ENCODE results near the gene DOP1A. TPM values are rescaled to one million over a fixed set of nuclear protein-coding genes. Genes with fewer than 3 reads are reported as not detected.
A peak's percentile ranks its signal among the peaks of the same experiment; 100 is the strongest.

Gene DOP1A, protein sequence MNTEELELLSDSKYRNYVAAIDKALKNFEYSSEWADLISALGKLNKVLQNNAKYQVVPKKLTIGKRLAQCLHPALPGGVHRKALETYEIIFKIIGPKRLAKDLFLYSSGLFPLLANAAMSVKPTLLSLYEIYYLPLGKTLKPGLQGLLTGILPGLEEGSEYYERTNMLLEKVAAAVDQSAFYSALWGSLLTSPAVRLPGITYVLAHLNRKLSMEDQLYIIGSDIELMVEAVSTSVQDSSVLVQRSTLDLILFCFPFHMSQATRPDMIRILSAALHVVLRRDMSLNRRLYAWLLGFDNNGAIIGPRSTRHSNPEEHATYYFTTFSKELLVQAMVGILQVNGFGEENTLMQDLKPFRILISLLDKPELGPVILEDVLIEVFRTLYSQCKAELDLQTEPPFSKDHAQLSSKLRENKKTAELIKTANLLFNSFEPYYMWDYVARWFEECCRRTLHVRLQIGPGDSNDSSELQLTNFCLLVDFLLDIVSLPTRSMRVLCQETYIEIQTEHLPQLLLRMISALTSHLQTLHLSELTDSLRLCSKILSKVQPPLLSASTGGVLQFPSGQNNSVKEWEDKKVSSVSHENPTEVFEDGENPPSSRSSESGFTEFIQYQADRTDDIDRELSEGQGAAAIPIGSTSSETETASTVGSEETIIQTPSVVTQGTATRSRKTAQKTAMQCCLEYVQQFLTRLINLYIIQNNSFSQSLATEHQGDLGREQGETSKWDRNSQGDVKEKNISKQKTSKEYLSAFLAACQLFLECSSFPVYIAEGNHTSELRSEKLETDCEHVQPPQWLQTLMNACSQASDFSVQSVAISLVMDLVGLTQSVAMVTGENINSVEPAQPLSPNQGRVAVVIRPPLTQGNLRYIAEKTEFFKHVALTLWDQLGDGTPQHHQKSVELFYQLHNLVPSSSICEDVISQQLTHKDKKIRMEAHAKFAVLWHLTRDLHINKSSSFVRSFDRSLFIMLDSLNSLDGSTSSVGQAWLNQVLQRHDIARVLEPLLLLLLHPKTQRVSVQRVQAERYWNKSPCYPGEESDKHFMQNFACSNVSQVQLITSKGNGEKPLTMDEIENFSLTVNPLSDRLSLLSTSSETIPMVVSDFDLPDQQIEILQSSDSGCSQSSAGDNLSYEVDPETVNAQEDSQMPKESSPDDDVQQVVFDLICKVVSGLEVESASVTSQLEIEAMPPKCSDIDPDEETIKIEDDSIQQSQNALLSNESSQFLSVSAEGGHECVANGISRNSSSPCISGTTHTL (N-terminal part only)
- total RNA-seq, result 10 to 100 TPM; 32.8 to 48.1 (median 36.0) TPM

GRCh38 chr6:83067448-83068439, at the start of gene DOP1A:
Gene DOP1A (plus strand): TSS chr6:83067671. CDS start chr6:83096978, 29,307 bp downstream.
- no peaks in the 10 kb centered on the region for H3K27me3 ChIP-seq
- H3K4me3 ChIP-seq, result peak within 1 kb of the TSS; percentile 61 to 85
- no peaks in the 10 kb centered on the region for H3K36me3 ChIP-seq
- H3K27ac ChIP-seq, result peak within 1 kb of the TSS; percentile 63 to 97 (median 91)
- TF ChIP-seq POLR2AphosphoS5 (IDR thresholded peaks at IDR 0.05) (peak; percentile 70), EP300 (IDR thresholded peaks at IDR 0.05) (no peak), POLR2A (IDR thresholded peaks at IDR 0.05) (peak; percentile 32 to 54)
- TF ChIP-seq, protein P1, sequence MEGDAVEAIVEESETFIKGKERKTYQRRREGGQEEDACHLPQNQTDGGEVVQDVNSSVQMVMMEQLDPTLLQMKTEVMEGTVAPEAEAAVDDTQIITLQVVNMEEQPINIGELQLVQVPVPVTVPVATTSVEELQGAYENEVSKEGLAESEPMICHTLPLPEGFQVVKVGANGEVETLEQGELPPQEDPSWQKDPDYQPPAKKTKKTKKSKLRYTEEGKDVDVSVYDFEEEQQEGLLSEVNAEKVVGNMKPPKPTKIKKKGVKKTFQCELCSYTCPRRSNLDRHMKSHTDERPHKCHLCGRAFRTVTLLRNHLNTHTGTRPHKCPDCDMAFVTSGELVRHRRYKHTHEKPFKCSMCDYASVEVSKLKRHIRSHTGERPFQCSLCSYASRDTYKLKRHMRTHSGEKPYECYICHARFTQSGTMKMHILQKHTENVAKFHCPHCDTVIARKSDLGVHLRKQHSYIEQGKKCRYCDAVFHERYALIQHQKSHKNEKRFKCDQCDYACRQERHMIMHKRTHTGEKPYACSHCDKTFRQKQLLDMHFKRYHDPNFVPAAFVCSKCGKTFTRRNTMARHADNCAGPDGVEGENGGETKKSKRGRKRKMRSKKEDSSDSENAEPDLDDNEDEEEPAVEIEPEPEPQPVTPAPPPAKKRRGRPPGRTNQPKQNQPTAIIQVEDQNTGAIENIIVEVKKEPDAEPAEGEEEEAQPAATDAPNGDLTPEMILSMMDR (IDR thresholded peaks at IDR 0.05), result peak; percentile 90 to 99 (median 93)
- WGBS, 2 donors (ENCODE audit: low coverage in 1 of 2), result 0% methylated on average over 8 to 20 of the region's 78 CpGs
- ATAC-seq, result peak; percentile 94
- H3K9me3 ChIP-seq, result no peaks in the 10 kb centered on the region
- peaks cover 13 to 67% (median 13%) of the 10 kb centered on the region in 3 donors for H3K4me1 ChIP-seq

DNA sequence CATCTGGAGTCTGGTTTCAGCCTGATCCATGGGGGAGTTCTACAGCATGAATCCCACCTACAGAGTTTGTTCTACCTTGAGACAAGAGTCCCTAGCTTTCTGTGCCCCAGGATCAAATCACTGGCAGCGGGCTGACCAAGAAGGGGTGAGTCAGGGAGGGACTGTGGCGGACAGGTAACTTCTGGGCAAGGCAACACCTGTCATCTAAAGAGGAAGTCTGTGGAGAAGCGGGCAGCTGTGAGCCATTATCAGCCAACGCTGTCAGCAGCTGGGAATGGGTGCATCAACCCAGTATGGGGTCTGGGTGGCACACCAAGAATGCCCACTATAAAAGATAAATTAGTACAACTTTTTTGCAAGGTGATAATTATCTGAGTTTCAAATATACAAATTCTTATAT, 47.7 kb upstream of the DOP1A start:
- peaks cover 0 to 55% of the 10 kb centered on the region in 2 donors for H3K36me3 ChIP-seq

GRCh38 chr6:83031689-83032088, 35.8 kb upstream of the DOP1A start:
- no peak for ATAC-seq
- TF ChIP-seq, protein P1 (IDR thresholded peaks at IDR 0.05), result no peak
- TF ChIP-seq POLR2A (IDR thresholded peaks at IDR 0.05) (no peak), POLR2AphosphoS5 (IDR thresholded peaks at IDR 0.05) (no peak), EP300 (IDR thresholded peaks at IDR 0.05) (no peak)
- 100% methylated on average over 1 of the region's 6 CpGs; no CpG with 5 or more reads in 1 of the 2 donors for WGBS, 2 donors (ENCODE audit: low coverage in 1 of 2)
- Histone ChIP-seq H3K36me3 (peaks cover 0 to 21% of the 10 kb centered on the region in 2 donors), H3K4me3 (no peak overlapping the region), H3K4me1 (no peaks in the 10 kb centered on the region), H3K27me3 (no peaks in the 10 kb centered on the region), H3K9me3 (peaks cover 0 to 10% (median 0%) of the 10 kb centered on the region in 3 donors), H3K27ac (no peak overlapping the region)

More for the DNA sequence above, 47.7 kb upstream of the DOP1A start:
- ATAC-seq, result no peak
- Histone ChIP-seq H3K4me3 (no peak overlapping the region), H3K27ac (no peak overlapping the region), H3K9me3 (peaks cover 0 to 10% (median 0%) of the 10 kb centered on the region in 3 donors), H3K27me3 (no peaks in the 10 kb centered on the region), H3K4me1 (no peaks in the 10 kb centered on the region)
- TF ChIP-seq POLR2AphosphoS5 (IDR thresholded peaks at IDR 0.05) (no peak), EP300 (IDR thresholded peaks at IDR 0.05) (no peak), POLR2A (IDR thresholded peaks at IDR 0.05) (no peak)
- TF ChIP-seq, protein P1 (IDR thresholded peaks at IDR 0.05), result no peak
- 94 to 100% methylated on average over 3 of the region's 4 CpGs for WGBS, 2 donors (ENCODE audit: low coverage in 1 of 2)

- H3K4me3 ChIP-seq, result no peak overlapping the region
- no peaks in the 10 kb centered on the region for H3K9me3 ChIP-seq
- TF ChIP-seq POLR2A (IDR thresholded peaks at IDR 0.05), result no peak
- no peak for TF ChIP-seq POLR2AphosphoS5 (IDR thresholded peaks at IDR 0.05)
- no peak for TF ChIP-seq EP300 (IDR thresholded peaks at IDR 0.05)
- TF ChIP-seq, protein P1 (IDR thresholded peaks at IDR 0.05), result no peak
- peaks cover 0 to 2% (median 0%) of the 10 kb centered on the region in 3 donors for H3K4me1 ChIP-seq
- H3K27me3 ChIP-seq, result no peaks in the 10 kb centered on the region
- no peak overlapping the region for H3K27ac ChIP-seq
- ATAC-seq, result no peak
- H3K36me3 ChIP-seq, result no peaks in the 10 kb centered on the region
- 96 to 100% methylated on average over 2 of the region's 2 CpGs for WGBS, 2 donors (ENCODE audit: low coverage in 1 of 2)
Observed at GRCh38 chr6:83038246-83038645, 29.2 kb upstream of the DOP1A start.

Data from gastroesophageal sphincter (tissue), 4 donors.